MM.1S (cell line): ENCODE measurements around the gene USP5.

ENCODE experiments used
- DNase-seq: peaks from one replicate; pipeline ENCODE4 v3.0.0-alpha.2; 2015
- H2AFZ ChIP-seq: fragments of 300-600 bp; sonication (generic); 2 replicates; pipeline ENCODE4 v1.6.0; 2016; ENCODE audit warnings: antibody characterized with exemption, low read length
- H3F3A ChIP-seq: fragments of 300-600 bp; sonication (generic); 2 replicates; pipeline ENCODE4 v1.6.1; 2016; ENCODE audit warnings: mild to moderate bottlenecking, antibody characterized with exemption, low read length, moderate library complexity, mixed read lengths; ENCODE audit not compliant: insufficient read depth
- H3K27ac ChIP-seq: fragments of 300-600 bp; sonication (generic); 2 replicates; pipeline ENCODE4 v1.5.1; 2016; ENCODE audit warnings: mild to moderate bottlenecking, low read length
- H3K27me3 ChIP-seq: fragments of 300-600 bp; sonication (generic); replicated peaks from 2 replicates; pipeline ENCODE4 v1.6.0; 2016; ENCODE audit warnings: low read length; ENCODE audit not compliant: insufficient read depth
- H3K36me3 ChIP-seq: fragments of 300-600 bp; sonication (generic); replicated peaks from 2 replicates; pipeline ENCODE4 v1.6.1; 2016; ENCODE audit warnings: mild to moderate bottlenecking, low read length, mixed read lengths; ENCODE audit not compliant: insufficient read depth
- H3K4me1 ChIP-seq: fragments of 300-600 bp; sonication (generic); 2 replicates; pipeline ENCODE4 v1.6.1; 2016; ENCODE audit warnings: low read length, mixed read lengths
- H3K4me2 ChIP-seq: fragments of 300-600 bp; sonication (generic); 2 replicates; pipeline ENCODE4 v1.6.0; 2016; ENCODE audit warnings: low read depth, low read length
- H3K4me3 ChIP-seq: fragments of 300-600 bp; sonication (generic); 2 replicates; pipeline ENCODE4 v1.5.1; 2016; ENCODE audit warnings: low read length, mixed read lengths
- H3K79me2 ChIP-seq: fragments of 300-600 bp; sonication (generic); 2 replicates; pipeline ENCODE4 v1.6.1; 2016; ENCODE audit warnings: mixed run types, low read length, mixed read lengths
- H3K9ac ChIP-seq: fragments of 300-600 bp; sonication (generic); 2 replicates; pipeline ENCODE4 v1.6.1; 2016; ENCODE audit warnings: low read length, mixed read lengths
- H3K9me2 ChIP-seq: fragments of 300-600 bp; sonication (generic); replicated peaks from 2 replicates; pipeline ENCODE4 v1.6.1; 2016; ENCODE audit warnings: mild to moderate bottlenecking, low read length, mixed read lengths; ENCODE audit not compliant: insufficient read depth
- H3K9me3 ChIP-seq: fragments of 300-600 bp; sonication (generic); replicated peaks from 2 replicates; pipeline ENCODE4 v1.6.1; 2016; ENCODE audit warnings: mild to moderate bottlenecking, low read length, mixed read lengths; ENCODE audit not compliant: insufficient read depth
- H4K20me1 ChIP-seq: fragments of 300-600 bp; sonication (generic); 2 replicates; pipeline ENCODE4 v1.6.1; 2016; ENCODE audit warnings: mild to moderate bottlenecking, low read length, moderate library complexity, mixed read lengths; ENCODE audit not compliant: insufficient read depth
- CTCF ChIP-seq: fragments of 300-600 bp; sonication (generic); IDR thresholded peaks from 2 replicates; pipeline ENCODE4 v1.5.1; 2016; ENCODE audit warnings: antibody characterized with exemption, low read length, mixed read lengths
- EZH2 ChIP-seq: fragments of 300-600 bp; sonication (generic); optimal IDR thresholded peaks from 2 replicates; pipeline ENCODE3; 2017; ENCODE audit warnings: low read depth, mild to moderate bottlenecking, antibody characterized with exemption, low read length, mixed read lengths
- EZH2phosphoT487 ChIP-seq: fragments of 300-600 bp; sonication (generic); IDR thresholded peaks from 2 replicates; pipeline ENCODE4 v1.6.1; 2018; ENCODE audit warnings: antibody characterized with exemption, low read length

The USP5 gene

DNA sequence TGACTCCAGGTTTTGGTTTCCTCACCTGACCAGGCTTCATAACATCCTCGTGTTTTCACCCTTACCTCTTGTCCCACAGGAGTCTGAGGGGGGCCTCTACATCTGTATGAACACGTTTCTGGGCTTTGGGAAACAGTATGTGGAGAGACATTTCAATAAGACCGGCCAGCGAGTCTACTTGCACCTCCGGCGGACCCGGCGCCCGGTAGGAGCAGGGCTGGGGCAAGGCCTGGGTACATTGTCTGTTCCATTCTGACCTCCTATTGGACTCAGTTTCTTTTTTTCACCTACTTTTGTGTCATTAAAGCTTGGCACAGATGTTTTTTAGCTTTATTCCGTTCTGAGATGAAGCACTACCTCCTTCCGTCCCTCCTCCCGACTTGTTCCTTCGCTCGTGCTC, 3.4 kb downstream of the USP5 start:
- H3K9ac ChIP-seq = no peak overlapping the region
- no peak overlapping the region for H2AFZ ChIP-seq
- peaks cover 10% of the 10 kb centered on the region for H3F3A ChIP-seq
- no peak for TF ChIP-seq CTCF
- TF ChIP-seq EZH2 = no peak
- TF ChIP-seq EZH2phosphoT487 = no peak
- peaks cover 44% of the 10 kb centered on the region for H3K79me2 ChIP-seq
- H4K20me1 ChIP-seq = no peaks in the 10 kb centered on the region
- no peak overlapping the region for H3K4me2 ChIP-seq
- no peak overlapping the region for H3K4me3 ChIP-seq
- no peaks in the 10 kb centered on the region for H3K9me2 ChIP-seq
- H3K9me3 ChIP-seq = no peaks in the 10 kb centered on the region
- H3K36me3 ChIP-seq = peaks cover 12% of the 10 kb centered on the region
- no peaks in the 10 kb centered on the region for H3K27me3 ChIP-seq
- DNase-seq = no peak
- no peak overlapping the region for H3K27ac ChIP-seq
- H3K4me1 ChIP-seq = peaks cover 15% of the 10 kb centered on the region

DNA sequence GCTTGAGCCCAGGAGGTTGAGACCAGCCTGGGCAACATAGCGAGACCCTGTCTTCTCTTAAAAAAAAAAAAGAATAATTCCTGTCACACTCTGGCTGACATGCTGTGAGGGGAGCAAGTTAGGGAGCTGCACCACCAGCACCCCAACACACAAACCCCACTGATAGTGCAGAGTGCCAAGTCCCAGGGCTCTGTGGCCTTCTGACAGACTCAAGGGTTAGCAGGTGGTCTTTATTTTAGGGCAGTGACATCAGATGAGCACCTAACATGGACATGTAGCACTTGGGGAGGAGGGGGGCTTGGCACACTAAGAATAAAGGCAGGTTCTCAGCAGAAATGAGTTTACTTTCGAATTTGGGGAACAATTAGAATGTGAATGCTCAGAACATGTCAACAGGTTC, 6.8 kb downstream of the USP5 start:
- Histone ChIP-seq H3K79me2 (peaks cover 26% of the 10 kb centered on the region), H4K20me1 (no peaks in the 10 kb centered on the region), H3F3A (no peaks in the 10 kb centered on the region), H3K4me2 (no peak overlapping the region), H3K9me3 (no peaks in the 10 kb centered on the region), H3K9ac (no peak overlapping the region), H3K27me3 (no peaks in the 10 kb centered on the region), H3K4me3 (no peak overlapping the region), H3K4me1 (peaks cover 4% of the 10 kb centered on the region), H2AFZ (no peak overlapping the region), H3K27ac (no peak overlapping the region), H3K36me3 (peaks cover 17% of the 10 kb centered on the region), H3K9me2 (no peaks in the 10 kb centered on the region)
- TF ChIP-seq EZH2phosphoT487 = no peak
- no peak for TF ChIP-seq CTCF
- no peak for TF ChIP-seq EZH2
- DNase-seq = no peak

DNA sequence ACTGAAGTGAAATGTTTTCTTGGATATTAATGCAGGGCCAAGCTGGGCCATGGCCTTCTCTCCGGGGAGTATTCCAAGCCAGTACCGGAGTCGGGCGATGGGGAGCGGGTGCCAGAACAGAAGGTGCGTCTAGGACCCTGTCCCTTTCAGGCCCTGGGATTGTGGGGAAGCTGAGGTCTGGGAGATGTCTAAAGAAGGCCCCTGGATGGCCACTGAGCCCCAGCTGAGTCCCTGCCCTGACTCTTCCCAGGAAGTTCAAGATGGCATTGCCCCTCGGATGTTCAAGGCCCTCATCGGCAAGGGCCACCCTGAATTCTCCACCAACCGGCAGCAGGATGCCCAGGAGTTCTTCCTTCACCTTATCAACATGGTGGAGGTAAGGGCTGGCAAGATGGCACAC, 8.2 kb downstream of the USP5 start:
- no peak overlapping the region for H3K27ac ChIP-seq
- H3K27me3 ChIP-seq = no peaks in the 10 kb centered on the region
- H3K9me2 ChIP-seq = no peaks in the 10 kb centered on the region
- peaks cover 13% of the 10 kb centered on the region for H3K79me2 ChIP-seq
- no peak for DNase-seq
- H3K9me3 ChIP-seq = no peaks in the 10 kb centered on the region
- no peaks in the 10 kb centered on the region for H4K20me1 ChIP-seq
- H3K4me3 ChIP-seq = no peak overlapping the region
- H3K4me2 ChIP-seq = no peak overlapping the region
- no peak overlapping the region for H2AFZ ChIP-seq
- H3K9ac ChIP-seq = no peak overlapping the region
- H3K4me1 ChIP-seq = no peaks in the 10 kb centered on the region
- no peak for TF ChIP-seq EZH2
- no peak for TF ChIP-seq EZH2phosphoT487
- TF ChIP-seq CTCF = no peak
- peaks cover 17% of the 10 kb centered on the region for H3K36me3 ChIP-seq
- H3F3A ChIP-seq = no peaks in the 10 kb centered on the region
